C4-2B (cell line): ENCODE data around the gene IFTAP.

Experiments used
- ZFX ChIP-seq: fragments of 450-650 bp; IDR thresholded peaks from 2 replicates; pipeline ENCODE4 v1.6.1; 2017
- TF ChIP-seq, protein P1 (sequence below): fragments of 450-650 bp; conservative IDR thresholded peaks from 2 replicates; pipeline ENCODE4 v1.5.1; 2017; ENCODE audit warnings: mild to moderate bottlenecking

GRCh38 chr11:36683818-36684217, 89.5 kb downstream of the IFTAP start:
- TF ChIP-seq, protein P1, sequence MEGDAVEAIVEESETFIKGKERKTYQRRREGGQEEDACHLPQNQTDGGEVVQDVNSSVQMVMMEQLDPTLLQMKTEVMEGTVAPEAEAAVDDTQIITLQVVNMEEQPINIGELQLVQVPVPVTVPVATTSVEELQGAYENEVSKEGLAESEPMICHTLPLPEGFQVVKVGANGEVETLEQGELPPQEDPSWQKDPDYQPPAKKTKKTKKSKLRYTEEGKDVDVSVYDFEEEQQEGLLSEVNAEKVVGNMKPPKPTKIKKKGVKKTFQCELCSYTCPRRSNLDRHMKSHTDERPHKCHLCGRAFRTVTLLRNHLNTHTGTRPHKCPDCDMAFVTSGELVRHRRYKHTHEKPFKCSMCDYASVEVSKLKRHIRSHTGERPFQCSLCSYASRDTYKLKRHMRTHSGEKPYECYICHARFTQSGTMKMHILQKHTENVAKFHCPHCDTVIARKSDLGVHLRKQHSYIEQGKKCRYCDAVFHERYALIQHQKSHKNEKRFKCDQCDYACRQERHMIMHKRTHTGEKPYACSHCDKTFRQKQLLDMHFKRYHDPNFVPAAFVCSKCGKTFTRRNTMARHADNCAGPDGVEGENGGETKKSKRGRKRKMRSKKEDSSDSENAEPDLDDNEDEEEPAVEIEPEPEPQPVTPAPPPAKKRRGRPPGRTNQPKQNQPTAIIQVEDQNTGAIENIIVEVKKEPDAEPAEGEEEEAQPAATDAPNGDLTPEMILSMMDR, result no peak
- TF ChIP-seq ZFX, result no peak
